ENCODE results near the gene HERC6.

- TF ChIP-seq POLR2A (IDR thresholded peaks at IDR 0.05; ENCODE audit: low read length) (peak; percentile 35), GATA1 (IDR thresholded peaks at IDR 0.05; ENCODE audit: low read depth, low read length) (no peak)
Observed at GRCh38 chr4:88378691-88379559, at the start of gene HERC6.
